Right cardiac atrium (tissue), 5 donors: ENCODE results near the gene CD247. TPM values are rescaled to one million over a fixed set of nuclear protein-coding genes. Genes with fewer than 3 reads are reported as not detected.

Experiments used
- ATAC-seq, 2 donors: fragments of 200-7000 bp; cut with Tn5 transposase; one replicate each; pipeline versions ENCODE4 v1.8.0 to v1.9.1; 2020; ENCODE audit warnings: moderate library complexity in 2 of 2, mild to moderate bottlenecking in 1 of 2
- DNase-seq, 3 donors: peaks; one replicate each; pipeline ENCODE4 v3.0.0-alpha.2; 2020
- H3K27ac ChIP-seq: one replicate; pipeline ENCODE4 v1.5.1; 2013; ENCODE audit warnings: mild to moderate bottlenecking, low read length, control low read depth, moderate library complexity
- H3K27me3 ChIP-seq: one replicate; pipeline ENCODE4 v1.6.1; 2013; ENCODE audit not compliant: control insufficient read depth, insufficient read depth
- H3K4me1 ChIP-seq: one replicate; pipeline ENCODE4 v1.6.1; 2013; ENCODE audit warnings: low read length; ENCODE audit not compliant: control insufficient read depth, insufficient read depth
- H3K4me3 ChIP-seq: one replicate; pipeline ENCODE4 v1.5.1; 2013; ENCODE audit warnings: low read length, control low read depth
- H3K9me3 ChIP-seq: one replicate; pipeline ENCODE4 v1.6.1; 2013; ENCODE audit warnings: low read length; ENCODE audit not compliant: control insufficient read depth
- WGBS: extraction: QIAGEN DNeasy Blood & Tissue Kit; methylation state at CpG from one replicate; pipeline ENCODE4 v1.1.7; 2013; 5-methylcytosine and 5-hydroxymethylcytosine counted together
- intact Hi-C, 4 donors: fragments of 100-400 bp; cut with DNase I; formaldehyde crosslinking; loops; one replicate each; pipeline versions ENCODE4 v1.11.0 to v1.14.0; 2022 to 2023
- polyA plus RNA-seq: library from polyadenylated mRNA; stranded (reverse); fragments of 200-250 nt; gene quantifications from one replicate; pipeline ENCODE4 v1.2.3, GENCODE V29; 2013
- total RNA-seq, 4 donors: library from RNA; stranded (reverse); fragmentation: NEBNext Ultra II Directional; extraction: Animal tissue kit (Norgen Biotek cat#: 25700); gene quantifications; one replicate each; pipeline ENCODE4 v1.2.1, GENCODE V29; 2021
- donor health status: healthy with polysubstance abuse.
- donor health status: DM: no; HTN: yes; CAD: no.
- donor health status: DM: no; HTN: no; CAD: no.
- donor health status: DM: no; HTN: yes; CAD: no; lungs with severe emphysema.
- donor health status: DM: yes; HTN: yes; CAD: no.

Gene CD247
- total and polyA plus RNA-seq, 5 donors: 0.32 to 1.5 (median 0.58) TPM

- Histone ChIP-seq H3K27ac (no peak overlapping the region), H3K4me1 (no peaks in the 10 kb centered on the region), H3K27me3 (no peaks in the 10 kb centered on the region), H3K9me3 (no peaks in the 10 kb centered on the region), H3K4me3 (no peak overlapping the region)
- 71% methylated on average over 11 of the region's 11 CpGs for WGBS
- DNase-seq (no peak), ATAC-seq (no peak)
- intact Hi-C loops: no loop called here
Observed at GRCh38 chr1:167496797-167497619, 21.3 kb downstream of the CD247 start.

DNA sequence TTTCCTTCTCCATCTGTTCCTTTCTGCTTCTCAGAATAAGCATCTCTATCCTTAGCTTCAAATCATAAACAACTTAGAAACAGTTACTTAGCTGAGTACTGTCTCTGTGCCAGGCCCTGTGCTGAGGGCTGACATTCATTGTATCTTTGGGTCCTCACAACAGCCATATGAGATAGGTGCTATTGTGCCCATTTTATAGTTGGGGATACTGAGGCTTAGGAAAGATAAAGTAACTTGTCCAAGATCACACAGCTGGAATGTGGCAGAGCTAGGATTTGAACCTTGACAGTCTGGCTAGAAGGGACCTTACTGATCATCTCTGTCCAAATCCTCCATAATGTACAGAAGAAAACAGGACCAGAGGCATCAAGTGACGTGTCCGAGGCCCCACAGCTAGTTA, 25.0 kb downstream of the CD247 start:
- intact Hi-C loops: no loop called here
- Histone ChIP-seq H3K9me3 (no peaks in the 10 kb centered on the region), H3K4me1 (no peaks in the 10 kb centered on the region), H3K27me3 (no peaks in the 10 kb centered on the region), H3K4me3 (no peak overlapping the region), H3K27ac (no peak overlapping the region)
- 91% methylated on average over 2 of the region's 2 CpGs for WGBS
- DNase-seq: no peak
- ATAC-seq: no peak

DNA sequence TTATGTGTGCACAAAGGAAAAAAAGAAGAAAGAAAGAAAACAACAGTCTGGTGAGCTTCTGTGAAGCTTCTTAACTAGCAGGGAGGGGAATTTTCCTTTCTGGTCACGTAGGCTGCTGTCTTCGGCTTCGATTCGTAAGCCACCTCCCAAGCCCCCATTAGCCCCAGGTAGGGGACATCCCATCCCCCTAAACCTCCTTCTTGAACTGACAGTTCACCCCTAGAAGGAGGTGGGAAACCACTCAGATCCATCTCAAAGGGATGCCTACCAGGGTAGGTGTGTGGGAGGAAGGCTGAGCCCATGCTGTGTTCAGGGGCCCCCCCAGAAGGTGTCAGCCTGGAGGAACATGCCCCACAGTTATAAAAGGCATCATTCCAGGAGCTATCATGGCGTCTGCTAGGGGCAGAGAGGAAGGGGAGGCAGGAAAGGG, 25.8 kb downstream of the CD247 start:
- DNase-seq (no peak), ATAC-seq (no peak)
- Histone ChIP-seq H3K27ac (no peak overlapping the region), H3K4me3 (no peak overlapping the region), H3K9me3 (no peaks in the 10 kb centered on the region), H3K27me3 (no peaks in the 10 kb centered on the region), H3K4me1 (no peaks in the 10 kb centered on the region)
- intact Hi-C loops: no loop called here
- 53% methylated on average over 5 of the region's 5 CpGs for WGBS

GRCh38 chr1:167491586-167492461, 26.5 kb downstream of the CD247 start:
- no peak for DNase-seq
- Histone ChIP-seq H3K9me3 (no peaks in the 10 kb centered on the region), H3K27me3 (no peaks in the 10 kb centered on the region), H3K27ac (no peak overlapping the region), H3K4me3 (no peak overlapping the region), H3K4me1 (no peaks in the 10 kb centered on the region)
- WGBS: 65% methylated on average over 12 of the region's 12 CpGs
- no peak for ATAC-seq
- intact Hi-C loops: no loop called here

DNA sequence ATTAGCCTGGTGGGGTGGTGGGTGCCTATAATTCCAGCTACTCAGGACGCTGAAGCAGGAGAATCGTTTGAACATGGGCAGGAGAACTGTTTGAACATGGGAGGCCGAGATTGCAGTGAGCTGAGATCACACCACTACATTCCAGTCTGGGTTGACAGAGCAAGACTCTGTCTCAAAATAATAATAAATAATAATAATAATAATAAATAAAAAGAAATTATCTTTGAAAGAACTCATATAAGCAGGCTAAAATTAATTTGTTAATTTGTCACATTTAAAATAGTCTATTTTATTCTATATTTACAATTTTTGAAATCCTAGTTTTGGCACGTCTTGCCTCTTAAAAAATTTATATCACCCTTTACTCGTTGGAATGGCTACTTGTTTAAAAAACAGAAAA, 27.6 kb downstream of the CD247 start:
- H3K9me3 ChIP-seq: no peaks in the 10 kb centered on the region
- intact Hi-C loops: no loop called here
- H3K4me1 ChIP-seq: no peaks in the 10 kb centered on the region
- no peak for ATAC-seq
- DNase-seq: no peak
- WGBS: 83% methylated on average over 5 of the region's 5 CpGs
- no peak overlapping the region for H3K27ac ChIP-seq
- H3K4me3 ChIP-seq: no peak overlapping the region
- H3K27me3 ChIP-seq: no peaks in the 10 kb centered on the region

GRCh38 chr1:167489571-167490340, 28.6 kb downstream of the CD247 start:
- ATAC-seq: no peak
- Histone ChIP-seq H3K4me3 (no peak overlapping the region), H3K27ac (no peak overlapping the region), H3K4me1 (no peaks in the 10 kb centered on the region), H3K27me3 (no peaks in the 10 kb centered on the region), H3K9me3 (no peaks in the 10 kb centered on the region)
- DNase-seq: peak in 1 of 3 donors; percentile 37
- intact Hi-C loops: no loop called here
- WGBS: 80% methylated on average over 20 of the region's 20 CpGs

- intact Hi-C loops: no loop called here
- Histone ChIP-seq H3K27ac (no peak overlapping the region), H3K27me3 (no peaks in the 10 kb centered on the region), H3K4me1 (no peaks in the 10 kb centered on the region), H3K4me3 (no peak overlapping the region), H3K9me3 (no peaks in the 10 kb centered on the region)
- ATAC-seq (no peak), DNase-seq (no peak)
- WGBS: 62% methylated on average over 14 of the region's 14 CpGs
Observed at GRCh38 chr1:167488786-167489185, 29.5 kb downstream of the CD247 start.

DNA sequence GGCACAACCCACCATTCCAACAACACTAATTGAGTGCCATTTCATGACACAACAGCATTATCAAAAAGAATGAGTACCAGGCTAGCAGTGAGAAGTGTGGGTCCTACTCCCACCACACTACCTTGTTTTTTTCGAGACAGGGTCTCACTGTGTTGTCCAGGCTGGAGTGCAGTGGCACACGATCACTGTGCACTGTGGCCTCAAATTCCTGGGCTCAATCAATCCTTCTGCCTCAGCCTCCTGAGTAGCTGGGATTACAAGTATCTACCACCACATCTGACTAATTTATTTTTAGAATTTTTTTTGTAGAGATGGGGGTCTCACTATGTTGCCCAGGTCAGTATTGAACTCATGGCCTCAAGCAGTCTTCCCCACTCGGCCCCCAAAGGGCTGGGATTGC, 30.7 kb downstream of the CD247 start:
- ATAC-seq (no peak), DNase-seq (no peak)
- 96% methylated on average over 3 of the region's 3 CpGs for WGBS
- Histone ChIP-seq H3K4me3 (no peak overlapping the region), H3K27me3 (no peaks in the 10 kb centered on the region), H3K27ac (no peak overlapping the region), H3K4me1 (no peaks in the 10 kb centered on the region), H3K9me3 (no peaks in the 10 kb centered on the region)
- intact Hi-C loops: no loop called here

GRCh38 chr1:167486090-167486824, 32.1 kb downstream of the CD247 start:
- ATAC-seq (peak; percentile 43 to 81), DNase-seq (peak; percentile 48 to 78 (median 77))
- 58% methylated on average over 15 of the region's 15 CpGs for WGBS
- Histone ChIP-seq H3K27ac (no peak overlapping the region), H3K4me3 (no peak overlapping the region), H3K9me3 (no peaks in the 10 kb centered on the region), H3K27me3 (no peaks in the 10 kb centered on the region), H3K4me1 (no peaks in the 10 kb centered on the region)
- intact Hi-C loops: no loop called here

GRCh38 chr1:167484726-167485502, 33.4 kb downstream of the CD247 start:
- Histone ChIP-seq H3K4me1 (no peaks in the 10 kb centered on the region), H3K9me3 (no peaks in the 10 kb centered on the region), H3K27ac (no peak overlapping the region), H3K27me3 (no peaks in the 10 kb centered on the region), H3K4me3 (no peak overlapping the region)
- no peak for ATAC-seq
- no peak for DNase-seq
- WGBS: 97% methylated on average over 12 of the region's 12 CpGs
- intact Hi-C loops: no loop called here
